Stimulated activated naive CD8-positive, alpha-beta T cell treated with anti-CD3 and anti-CD28 coated beads, Interleukin-15, Interleukin-2, amounts not matched to agents 100 ng/mL and 50 ng/mL, for 24 hours (primary cell): ENCODE data around the gene RMDN3.

Experiments used
- H3K27ac Mint-ChIP-seq: one replicate; pipeline ENCODE4 v1.8.0; 2021; ENCODE audit warnings: mild to moderate bottlenecking, mixed read lengths
- H3K27me3 Mint-ChIP-seq: one replicate; pipeline ENCODE4 v1.8.0; 2021; ENCODE audit warnings: mixed read lengths
- H3K36me3 Mint-ChIP-seq: one replicate; pipeline ENCODE4 v1.8.0; 2021; ENCODE audit warnings: low read depth, mixed read lengths
- H3K4me1 Mint-ChIP-seq: one replicate; pipeline ENCODE4 v1.8.0; 2021; ENCODE audit warnings: low read depth, mixed read lengths
- H3K4me3 Mint-ChIP-seq: one replicate; pipeline ENCODE4 v1.8.0; 2021; ENCODE audit warnings: mild to moderate bottlenecking, mixed read lengths
- H3K9me3 Mint-ChIP-seq: one replicate; pipeline ENCODE4 v1.8.0; 2021; ENCODE audit warnings: mixed read lengths

RMDN3 gene

DNA sequence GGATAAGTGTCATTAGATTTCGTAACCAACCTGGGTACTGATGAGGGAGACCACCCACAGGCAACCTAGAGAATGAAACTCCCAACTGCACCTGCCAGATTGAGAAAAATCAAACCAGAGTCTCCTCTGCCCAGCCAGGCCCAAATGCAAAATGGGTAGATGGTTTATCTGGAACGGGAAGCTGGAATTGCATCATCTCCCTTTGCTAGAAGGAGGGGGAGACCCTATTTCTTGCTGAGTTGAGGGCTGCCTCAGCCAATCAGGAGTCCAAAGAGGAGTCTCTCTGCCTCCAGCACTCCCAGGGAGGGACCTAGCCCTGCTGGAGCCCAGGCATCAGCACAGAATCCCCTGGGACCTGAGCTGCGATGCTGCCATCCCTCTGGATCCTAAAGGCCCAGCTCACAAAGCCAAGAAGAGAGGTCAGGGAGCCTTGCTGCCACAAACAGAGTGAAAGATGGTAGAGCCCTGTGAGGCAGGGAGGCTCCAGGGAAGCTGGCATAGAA, 8.1 kb downstream of the RMDN3 start:
- Mint-ChIP-seq H3K4me3 (no peak overlapping the region), H3K36me3 (peaks cover 54% of the 10 kb centered on the region), H3K4me1 (peaks cover 43% of the 10 kb centered on the region), H3K9me3 (no peaks in the 10 kb centered on the region), H3K27ac (peak overlapping the region; percentile 8), H3K27me3 (no peaks in the 10 kb centered on the region)

- H3K36me3 Mint-ChIP-seq: peaks cover 54% of the 10 kb centered on the region
- H3K4me1 Mint-ChIP-seq: peaks cover 43% of the 10 kb centered on the region
- H3K27ac Mint-ChIP-seq: peak overlapping the region; percentile 52
- no peaks in the 10 kb centered on the region for H3K9me3 Mint-ChIP-seq
- H3K4me3 Mint-ChIP-seq: no peak overlapping the region
- no peaks in the 10 kb centered on the region for H3K27me3 Mint-ChIP-seq
Measured at GRCh38 chr15:40744815-40745152, 10.3 kb downstream of the RMDN3 start.

DNA sequence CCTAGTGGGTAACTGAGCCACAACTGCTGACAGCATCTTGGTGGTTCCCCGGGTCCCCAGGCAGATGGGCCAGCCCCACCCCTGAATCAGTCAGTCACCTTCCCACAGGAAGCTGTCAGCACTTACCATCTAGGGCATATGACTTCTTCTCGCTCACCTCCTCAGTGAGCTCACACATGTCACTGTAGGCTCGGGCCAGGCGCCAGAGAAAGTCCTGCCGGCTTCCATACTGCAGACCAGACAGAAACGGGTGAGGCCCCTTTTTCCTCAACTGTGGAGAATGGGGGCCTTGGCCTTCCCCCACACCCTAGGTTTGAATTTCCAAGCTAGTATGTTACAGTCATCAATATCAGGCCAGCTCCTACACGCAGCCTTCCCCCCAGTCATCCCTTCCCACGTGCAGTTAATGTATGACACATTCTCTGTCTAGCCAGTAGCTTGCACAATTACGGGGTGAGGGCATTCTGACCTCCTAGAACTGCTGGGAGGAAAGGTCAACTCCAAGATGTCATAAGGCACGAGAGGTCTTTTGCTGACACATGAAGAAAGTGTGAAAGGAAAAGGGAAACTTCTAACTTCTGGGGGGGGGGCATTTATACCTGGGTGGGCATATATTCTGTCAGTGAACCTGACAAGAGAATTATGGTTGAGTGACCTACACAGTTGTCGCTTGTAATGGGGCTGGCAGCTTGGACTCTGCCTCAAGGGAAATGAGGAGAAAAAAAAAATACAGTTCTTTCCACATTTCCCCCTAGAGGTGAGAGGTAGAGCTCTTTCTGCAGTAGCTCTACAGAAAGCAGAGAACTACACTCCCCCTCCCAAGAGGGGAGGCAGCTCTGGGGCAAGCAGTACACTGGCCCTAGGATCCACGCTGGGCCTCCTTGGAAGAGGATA, 10.9 kb downstream of the RMDN3 start:
- Mint-ChIP-seq H3K9me3 (no peaks in the 10 kb centered on the region), H3K36me3 (peaks cover 53% of the 10 kb centered on the region), H3K4me1 (peaks cover 43% of the 10 kb centered on the region), H3K27me3 (no peaks in the 10 kb centered on the region), H3K27ac (peak overlapping the region; percentile 92), H3K4me3 (no peak overlapping the region)

DNA sequence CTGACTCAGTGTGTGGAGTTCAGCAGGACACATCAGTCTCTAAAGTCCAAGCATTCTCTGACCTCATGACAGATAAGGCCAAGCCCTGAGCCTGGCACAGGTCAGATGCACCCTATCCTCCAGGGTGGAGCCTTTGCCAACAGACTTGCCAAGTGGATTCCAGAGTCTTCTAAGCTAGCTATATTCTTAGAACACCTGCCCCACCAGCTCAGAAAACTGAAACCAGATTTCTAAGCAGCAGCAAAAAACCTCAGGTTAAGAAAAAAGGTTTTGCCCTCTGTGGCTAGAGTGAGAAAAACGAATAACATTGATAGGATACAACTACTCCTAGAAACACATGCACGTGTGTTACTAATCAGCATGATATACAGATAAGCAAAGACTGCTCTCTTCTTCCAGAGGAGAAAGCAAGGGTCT, 11.6 kb downstream of the RMDN3 start:
- H3K27ac Mint-ChIP-seq: peak overlapping the region; percentile 92
- H3K9me3 Mint-ChIP-seq: no peaks in the 10 kb centered on the region

DNA sequence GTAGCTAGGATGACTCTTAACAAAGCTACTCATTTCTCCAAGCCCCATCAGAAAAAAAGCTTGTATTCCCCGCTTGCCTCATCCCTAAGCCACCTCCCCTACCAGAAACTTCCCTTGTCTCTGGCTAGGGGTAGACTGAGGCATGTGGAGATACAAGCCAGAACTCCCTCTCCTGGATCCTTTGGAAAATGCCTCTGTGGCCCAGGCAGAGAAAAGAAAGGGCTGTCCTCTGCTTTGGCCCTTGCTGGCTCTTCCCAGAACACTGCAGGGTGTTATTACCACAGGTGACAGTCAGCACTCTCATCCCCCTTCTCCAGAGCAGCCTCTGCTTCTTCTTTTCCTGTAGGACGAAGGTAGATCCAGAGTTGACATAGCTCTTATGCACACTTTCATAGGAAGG, 15.2 kb downstream of the RMDN3 start:
- no peak overlapping the region for H3K27ac Mint-ChIP-seq
- H3K36me3 Mint-ChIP-seq: peaks cover 72% of the 10 kb centered on the region
- H3K4me3 Mint-ChIP-seq: no peak overlapping the region
- H3K9me3 Mint-ChIP-seq: no peaks in the 10 kb centered on the region
- no peaks in the 10 kb centered on the region for H3K27me3 Mint-ChIP-seq
- peaks cover 25% of the 10 kb centered on the region for H3K4me1 Mint-ChIP-seq

More for the DNA sequence above, 11.6 kb downstream of the RMDN3 start:
- Mint-ChIP-seq H3K4me1 (peaks cover 43% of the 10 kb centered on the region), H3K36me3 (peaks cover 58% of the 10 kb centered on the region), H3K4me3 (no peak overlapping the region), H3K27me3 (no peaks in the 10 kb centered on the region)

GRCh38 chr15:40739047-40739446, 16.0 kb downstream of the RMDN3 start:
- Mint-ChIP-seq H3K4me1 (peaks cover 18% of the 10 kb centered on the region), H3K36me3 (peaks cover 77% of the 10 kb centered on the region), H3K27ac (no peak overlapping the region), H3K4me3 (no peak overlapping the region), H3K27me3 (no peaks in the 10 kb centered on the region), H3K9me3 (no peaks in the 10 kb centered on the region)

GRCh38 chr15:40737048-40737447, 18.0 kb downstream of the RMDN3 start:
- Mint-ChIP-seq H3K27me3 (no peaks in the 10 kb centered on the region), H3K27ac (no peak overlapping the region), H3K4me1 (no peaks in the 10 kb centered on the region), H3K36me3 (peaks cover 70% of the 10 kb centered on the region), H3K4me3 (no peak overlapping the region), H3K9me3 (no peaks in the 10 kb centered on the region)

DNA sequence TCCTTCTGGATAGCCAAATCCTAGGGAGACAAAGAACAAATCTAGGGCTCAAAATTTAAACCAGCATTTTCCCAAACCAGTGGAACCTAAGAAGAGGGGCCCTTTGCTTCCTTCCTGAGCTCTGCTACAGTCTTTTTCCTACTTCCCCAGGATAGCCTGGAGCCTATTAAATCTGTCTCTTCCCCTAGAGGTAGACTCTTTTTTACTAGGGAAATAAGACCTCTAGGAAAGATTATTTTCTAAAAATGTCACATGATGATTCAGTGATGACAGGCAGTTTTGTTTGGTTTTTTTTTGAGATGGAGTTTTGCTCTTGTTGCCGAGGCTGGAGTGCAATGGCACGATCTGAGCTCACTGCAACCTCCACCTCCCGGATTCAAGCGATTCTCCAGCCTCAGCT, 18.5 kb downstream of the RMDN3 start:
- peaks cover 71% of the 10 kb centered on the region for H3K36me3 Mint-ChIP-seq
- H3K27me3 Mint-ChIP-seq: no peaks in the 10 kb centered on the region
- no peak overlapping the region for H3K27ac Mint-ChIP-seq
- H3K4me3 Mint-ChIP-seq: no peak overlapping the region
- H3K9me3 Mint-ChIP-seq: no peaks in the 10 kb centered on the region
- no peaks in the 10 kb centered on the region for H3K4me1 Mint-ChIP-seq

DNA sequence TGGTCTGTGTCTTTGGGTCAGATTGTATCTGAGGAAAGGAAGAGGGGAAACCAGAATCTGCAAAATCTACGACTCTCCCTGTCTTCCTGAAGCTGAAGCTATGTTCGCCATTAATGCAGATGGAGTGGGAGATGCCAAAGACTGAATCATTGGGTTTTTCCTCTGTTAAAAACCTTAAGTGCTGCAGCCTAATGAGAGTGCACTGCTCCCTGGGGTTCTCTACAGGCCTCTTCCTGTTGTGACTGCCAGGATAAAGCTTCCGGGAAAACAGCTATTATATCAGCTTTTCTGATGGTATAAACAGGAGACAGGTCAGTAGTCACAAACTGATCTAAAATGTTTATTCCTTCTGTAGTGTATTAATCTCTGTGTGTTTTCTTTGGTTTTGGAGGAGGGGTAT, 24.0 kb downstream of the RMDN3 start:
- no peak overlapping the region for H3K4me3 Mint-ChIP-seq
- H3K9me3 Mint-ChIP-seq: no peaks in the 10 kb centered on the region
- H3K27ac Mint-ChIP-seq: no peak overlapping the region

GRCh38 chr15:40723919-40724318, 31.1 kb downstream of the RMDN3 start:
- H3K27me3 Mint-ChIP-seq: no peaks in the 10 kb centered on the region
- H3K36me3 Mint-ChIP-seq: peaks cover 54% of the 10 kb centered on the region

More for the DNA sequence above, 24.0 kb downstream of the RMDN3 start:
- Mint-ChIP-seq H3K27me3 (no peaks in the 10 kb centered on the region), H3K4me1 (no peaks in the 10 kb centered on the region), H3K36me3 (peaks cover 61% of the 10 kb centered on the region)

DNA sequence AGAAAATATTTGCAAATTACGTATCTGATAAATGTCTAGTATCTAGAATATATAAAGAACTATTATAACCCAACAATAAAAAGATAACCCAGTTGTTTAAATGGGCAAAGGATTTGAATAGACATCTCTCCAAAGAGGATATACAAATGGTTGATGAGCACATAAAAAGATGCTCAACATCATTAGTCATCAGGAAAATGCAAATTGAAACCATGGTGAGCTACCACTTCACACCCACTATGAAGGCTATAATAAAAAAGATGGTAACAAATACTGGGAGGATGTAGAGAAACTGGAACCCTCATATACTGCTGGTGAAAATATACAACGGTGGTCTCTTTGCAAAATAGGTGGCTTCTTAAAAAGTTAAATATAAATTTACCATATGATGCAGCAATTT, 32.1 kb downstream of the RMDN3 start:
- Mint-ChIP-seq H3K4me1 (peaks cover 19% of the 10 kb centered on the region), H3K27me3 (no peaks in the 10 kb centered on the region), H3K36me3 (peaks cover 52% of the 10 kb centered on the region), H3K27ac (no peak overlapping the region), H3K4me3 (no peak overlapping the region), H3K9me3 (no peaks in the 10 kb centered on the region)

More at GRCh38 chr15:40723919-40724318, 31.1 kb downstream of the RMDN3 start:
- Mint-ChIP-seq H3K27ac (no peak overlapping the region), H3K4me1 (peaks cover 19% of the 10 kb centered on the region), H3K9me3 (no peaks in the 10 kb centered on the region), H3K4me3 (no peak overlapping the region)

- peaks cover 19% of the 10 kb centered on the region for H3K4me1 Mint-ChIP-seq
- H3K27ac Mint-ChIP-seq: no peak overlapping the region
- H3K36me3 Mint-ChIP-seq: peaks cover 54% of the 10 kb centered on the region
- no peak overlapping the region for H3K4me3 Mint-ChIP-seq
- H3K9me3 Mint-ChIP-seq: no peaks in the 10 kb centered on the region
- H3K27me3 Mint-ChIP-seq: no peaks in the 10 kb centered on the region
Measured at GRCh38 chr15:40722354-40722753, 32.7 kb downstream of the RMDN3 start.

GRCh38 chr15:40721701-40722100, 33.4 kb downstream of the RMDN3 start:
- H3K9me3 Mint-ChIP-seq: no peaks in the 10 kb centered on the region
- peaks cover 19% of the 10 kb centered on the region for H3K4me1 Mint-ChIP-seq
- no peak overlapping the region for H3K4me3 Mint-ChIP-seq
- no peak overlapping the region for H3K27ac Mint-ChIP-seq
- H3K36me3 Mint-ChIP-seq: peaks cover 54% of the 10 kb centered on the region
- no peaks in the 10 kb centered on the region for H3K27me3 Mint-ChIP-seq

DNA sequence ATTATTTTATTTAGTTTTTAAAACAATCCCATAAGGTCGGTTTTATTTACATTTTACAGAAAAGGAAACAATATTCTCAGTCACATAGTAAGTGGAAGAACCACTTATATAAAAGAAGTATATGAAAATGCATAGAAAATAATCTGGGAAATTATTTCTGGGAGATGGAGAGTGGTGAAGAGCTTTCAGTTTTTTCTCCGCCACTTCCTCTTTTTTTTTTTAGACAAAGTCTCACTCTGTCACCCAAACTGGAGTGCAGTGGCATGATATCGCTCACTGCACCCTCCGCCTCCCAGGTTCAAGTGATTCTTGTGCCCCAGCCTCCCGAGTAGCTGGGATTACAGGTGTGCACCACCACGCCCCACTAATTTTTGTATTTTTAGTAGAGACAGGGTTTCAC, 38.9 kb downstream of the RMDN3 start:
- H3K27me3 Mint-ChIP-seq: no peaks in the 10 kb centered on the region
- H3K27ac Mint-ChIP-seq: no peak overlapping the region
- no peak overlapping the region for H3K4me3 Mint-ChIP-seq
- no peaks in the 10 kb centered on the region for H3K4me1 Mint-ChIP-seq
- H3K9me3 Mint-ChIP-seq: no peaks in the 10 kb centered on the region
- peaks cover 58% of the 10 kb centered on the region for H3K36me3 Mint-ChIP-seq

- no peaks in the 10 kb centered on the region for H3K4me1 Mint-ChIP-seq
- H3K27me3 Mint-ChIP-seq: no peaks in the 10 kb centered on the region
Measured at GRCh38 chr15:40714144-40714543, 40.9 kb downstream of the RMDN3 start.

DNA sequence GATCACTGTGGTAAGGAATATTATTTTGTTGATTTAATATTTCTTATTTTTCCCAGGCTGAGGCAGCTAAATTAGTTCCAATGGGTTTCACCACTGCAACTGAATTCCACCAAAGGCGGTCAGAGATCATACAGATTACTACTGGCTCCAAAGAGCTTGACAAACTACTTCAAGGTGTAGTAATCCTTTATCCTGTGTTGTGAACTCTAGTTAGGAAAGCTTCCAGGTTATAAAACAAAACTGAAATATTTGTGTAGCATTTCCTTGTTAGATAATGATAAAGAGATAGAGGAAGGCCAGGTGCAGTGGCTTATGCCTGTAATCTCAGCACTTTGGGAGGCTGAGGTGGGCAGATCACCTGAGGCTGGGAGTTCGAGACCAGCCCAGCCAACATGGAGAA, 48.9 kb downstream of the RMDN3 start:
- Mint-ChIP-seq H3K4me3 (no peak overlapping the region), H3K4me1 (no peaks in the 10 kb centered on the region), H3K9me3 (no peaks in the 10 kb centered on the region), H3K36me3 (peaks cover 61% of the 10 kb centered on the region), H3K27ac (no peak overlapping the region), H3K27me3 (no peaks in the 10 kb centered on the region)

More at GRCh38 chr15:40714144-40714543, 40.9 kb downstream of the RMDN3 start:
- Mint-ChIP-seq H3K9me3 (no peaks in the 10 kb centered on the region), H3K27ac (no peak overlapping the region), H3K36me3 (peaks cover 55% of the 10 kb centered on the region), H3K4me3 (no peak overlapping the region)
